GM12878 (cell line): ENCODE data around the gene ATXN1.

Experiments
- EGR1 ChIP-seq, 2 experiments: IDR thresholded peaks; 1 replicate in 1 of 2; 2 replicates in 1 of 2; pipeline ENCODE4 v1.6.1; 2011 to 2012; ENCODE audit warnings: low read depth in 2 of 2, low read length in 2 of 2, borderline replicate concordance in 1 of 2, mild to moderate bottlenecking in 1 of 2, moderate library complexity in 1 of 2
- JUNB ChIP-seq: IDR thresholded peaks from 2 replicates; pipeline ENCODE4 v1.6.1; 2016; ENCODE audit warnings: antibody characterized with exemption, mild to moderate bottlenecking
- NFIC ChIP-seq: IDR thresholded peaks from 2 replicates; pipeline ENCODE4 v1.6.1; 2012; ENCODE audit warnings: low read depth, mild to moderate bottlenecking, inconsistent platforms, low read length, moderate library complexity
- POLR2A ChIP-seq: IDR thresholded peaks from 2 replicates; pipeline ENCODE4 v1.6.1; 2011; ENCODE audit warnings: low read depth, mild to moderate bottlenecking, low read length
- POLR2AphosphoS5 ChIP-seq: IDR thresholded peaks from 2 replicates; pipeline ENCODE4 v1.6.1; 2011; ENCODE audit warnings: mild to moderate bottlenecking, low read length, inconsistent platforms
- SMAD1 ChIP-seq: fragments of 450-650 bp; IDR thresholded peaks from 2 replicates; pipeline ENCODE4 v1.6.1; 2018; ENCODE audit warnings: mild to moderate bottlenecking, low read depth; ENCODE audit not compliant: partially characterized antibody
- SPI1 ChIP-seq: IDR thresholded peaks from 2 replicates; pipeline ENCODE4 v1.6.1; 2011; ENCODE audit warnings: low read depth, mild to moderate bottlenecking, low read length, moderate library complexity, borderline replicate concordance; ENCODE audit not compliant: insufficient read depth
- TF ChIP-seq, protein P1 (sequence below): IDR thresholded peaks from 2 replicates; pipeline ENCODE4 v1.6.1; 2011; ENCODE audit warnings: mild to moderate bottlenecking, low read depth, low read length, moderate library complexity; ENCODE audit not compliant: insufficient replicate concordance
- TF ChIP-seq, protein P2 (sequence below), 3 experiments: IDR thresholded peaks in 2 of 3; conservative IDR thresholded peaks in 1 of 3; 2 replicates each; pipeline ENCODE4 v1.5.1; 2011; ENCODE audit warnings: low read depth in 3 of 3, low read length in 3 of 3, mild to moderate bottlenecking in 3 of 3, control low read depth in 2 of 3, moderate library complexity in 2 of 3, inconsistent platforms in 1 of 3, mixed read lengths in 1 of 3; ENCODE audit not compliant: control insufficient read depth in 2 of 3, insufficient read depth in 1 of 3; ENCODE audit errors: extremely low read depth in 1 of 3
- TF ChIP-seq, protein P3 (sequence below): IDR thresholded peaks from 2 replicates; pipeline ENCODE4 v1.6.1; 2011; ENCODE audit warnings: low read depth, low read length, improper control_type of control experiment, borderline replicate concordance

DNA sequence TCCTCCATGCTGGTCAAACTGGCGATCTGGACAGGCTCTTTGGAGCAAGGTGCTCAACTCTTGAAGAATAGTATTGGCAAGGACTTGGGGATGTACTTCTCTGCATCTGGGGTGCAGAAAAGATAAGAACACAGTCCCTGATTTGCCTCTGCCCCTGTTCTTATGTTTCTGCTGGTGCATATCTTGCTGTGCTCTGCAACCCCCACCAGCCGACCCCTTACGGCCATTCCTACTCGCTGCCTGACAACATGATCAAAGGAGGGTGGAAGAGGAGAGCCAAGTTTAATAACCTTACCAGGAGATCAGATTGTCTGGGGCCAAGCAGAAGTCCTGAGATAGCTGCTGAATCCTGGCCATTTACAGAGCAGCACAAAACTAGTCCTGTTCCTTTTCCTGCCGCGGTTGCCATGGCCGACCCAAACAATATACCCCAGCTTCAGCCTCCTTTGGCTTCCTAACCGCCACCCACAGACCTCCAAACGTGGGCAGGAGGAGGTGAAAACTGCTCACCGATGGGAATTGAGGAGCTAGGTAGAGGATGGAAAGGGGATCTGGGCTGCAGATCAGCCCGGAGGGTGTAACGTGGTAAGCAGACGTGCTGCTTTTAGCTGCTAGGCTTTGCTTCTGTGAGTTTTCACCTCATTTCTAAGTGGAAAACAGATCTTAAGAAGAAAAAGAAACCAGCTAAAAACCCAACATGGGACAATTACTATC lies 60.9 kb downstream of the ATXN1 start:
- TF ChIP-seq JUNB: no peak
- no peak for TF ChIP-seq POLR2A
- TF ChIP-seq POLR2AphosphoS5: no peak
- TF ChIP-seq SMAD1: no peak
- TF ChIP-seq NFIC: no peak
- TF ChIP-seq, protein P1, sequence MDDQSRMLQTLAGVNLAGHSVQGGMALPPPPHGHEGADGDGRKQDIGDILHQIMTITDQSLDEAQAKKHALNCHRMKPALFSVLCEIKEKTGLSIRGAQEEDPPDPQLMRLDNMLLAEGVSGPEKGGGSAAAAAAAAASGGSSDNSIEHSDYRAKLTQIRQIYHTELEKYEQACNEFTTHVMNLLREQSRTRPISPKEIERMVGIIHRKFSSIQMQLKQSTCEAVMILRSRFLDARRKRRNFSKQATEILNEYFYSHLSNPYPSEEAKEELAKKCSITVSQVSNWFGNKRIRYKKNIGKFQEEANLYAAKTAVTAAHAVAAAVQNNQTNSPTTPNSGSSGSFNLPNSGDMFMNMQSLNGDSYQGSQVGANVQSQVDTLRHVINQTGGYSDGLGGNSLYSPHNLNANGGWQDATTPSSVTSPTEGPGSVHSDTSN: no peak
- no peak for TF ChIP-seq EGR1 (IDR thresholded peaks at IDR 0.05; ENCODE audit: borderline replicate concordance in 1 of 2, low read depth in 2 of 2, low read length in 2 of 2)
- TF ChIP-seq, protein P2, sequence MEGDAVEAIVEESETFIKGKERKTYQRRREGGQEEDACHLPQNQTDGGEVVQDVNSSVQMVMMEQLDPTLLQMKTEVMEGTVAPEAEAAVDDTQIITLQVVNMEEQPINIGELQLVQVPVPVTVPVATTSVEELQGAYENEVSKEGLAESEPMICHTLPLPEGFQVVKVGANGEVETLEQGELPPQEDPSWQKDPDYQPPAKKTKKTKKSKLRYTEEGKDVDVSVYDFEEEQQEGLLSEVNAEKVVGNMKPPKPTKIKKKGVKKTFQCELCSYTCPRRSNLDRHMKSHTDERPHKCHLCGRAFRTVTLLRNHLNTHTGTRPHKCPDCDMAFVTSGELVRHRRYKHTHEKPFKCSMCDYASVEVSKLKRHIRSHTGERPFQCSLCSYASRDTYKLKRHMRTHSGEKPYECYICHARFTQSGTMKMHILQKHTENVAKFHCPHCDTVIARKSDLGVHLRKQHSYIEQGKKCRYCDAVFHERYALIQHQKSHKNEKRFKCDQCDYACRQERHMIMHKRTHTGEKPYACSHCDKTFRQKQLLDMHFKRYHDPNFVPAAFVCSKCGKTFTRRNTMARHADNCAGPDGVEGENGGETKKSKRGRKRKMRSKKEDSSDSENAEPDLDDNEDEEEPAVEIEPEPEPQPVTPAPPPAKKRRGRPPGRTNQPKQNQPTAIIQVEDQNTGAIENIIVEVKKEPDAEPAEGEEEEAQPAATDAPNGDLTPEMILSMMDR (IDR thresholded peaks at IDR 0.05 in 2 of 3, conservative IDR thresholded peaks at IDR 0.05 in 1 of 3; ENCODE audit: control insufficient read depth in 2 of 3, extremely low read depth in 1 of 3, insufficient read depth in 1 of 3, low read depth in 3 of 3, low read length in 3 of 3): no peak
- TF ChIP-seq SPI1: no peak
- TF ChIP-seq, protein P3, sequence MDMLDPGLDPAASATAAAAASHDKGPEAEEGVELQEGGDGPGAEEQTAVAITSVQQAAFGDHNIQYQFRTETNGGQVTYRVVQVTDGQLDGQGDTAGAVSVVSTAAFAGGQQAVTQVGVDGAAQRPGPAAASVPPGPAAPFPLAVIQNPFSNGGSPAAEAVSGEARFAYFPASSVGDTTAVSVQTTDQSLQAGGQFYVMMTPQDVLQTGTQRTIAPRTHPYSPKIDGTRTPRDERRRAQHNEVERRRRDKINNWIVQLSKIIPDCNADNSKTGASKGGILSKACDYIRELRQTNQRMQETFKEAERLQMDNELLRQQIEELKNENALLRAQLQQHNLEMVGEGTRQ: no peak
